Thoracic aorta (tissue), 2 donors: Measurements from ENCODE around the gene CYP4B1. TPM values are rescaled to one million over a fixed set of nuclear protein-coding genes. Genes with fewer than 3 reads are reported as not detected.

ENCODE experiments used
- ATAC-seq: fragments of 150-250 bp; one replicate; pipeline ENCODE4 v1.8.0; 2017; ENCODE audit warnings: low read depth; ENCODE audit not compliant: insufficient number of reproducible peaks, low FRiP score
- DNase-seq: peaks from one replicate; pipeline ENCODE4 v3.0.0-alpha.2; 2020; ENCODE audit warnings: low spot score
- H3K27ac ChIP-seq, 2 donors: fragments of 200-600 bp; sonication (generic); 1 replicate in 1 of 2; 2 replicates in 1 of 2; pipeline ENCODE4 v1.5.1; 2016; ENCODE audit warnings: mild to moderate bottlenecking in 2 of 2, moderate library complexity in 2 of 2
- H3K27me3 ChIP-seq: fragments of 200-600 bp; sonication (generic); replicated peaks from 2 replicates; pipeline ENCODE4 v1.6.0; 2016; ENCODE audit warnings: mild to moderate bottlenecking; ENCODE audit not compliant: insufficient read depth
- H3K36me3 ChIP-seq: fragments of 200-600 bp; sonication (generic); one replicate; pipeline ENCODE4 v1.5.1; 2016
- H3K4me1 ChIP-seq, 2 donors: fragments of 200-600 bp; sonication (generic); 1 replicate in 1 of 2; 2 replicates in 1 of 2; pipeline versions ENCODE4 v1.5.1 to v1.6.0; 2016; ENCODE audit warnings: low read depth in 2 of 2, mild to moderate bottlenecking in 1 of 2; ENCODE audit not compliant: control insufficient read depth in 1 of 2
- H3K4me3 ChIP-seq: fragments of 200-600 bp; sonication (generic); 2 replicates; pipeline ENCODE4 v1.5.1; 2016; ENCODE audit warnings: mild to moderate bottlenecking
- H3K9me3 ChIP-seq: fragments of 200-600 bp; sonication (generic); 2 replicates; pipeline ENCODE4 v1.5.1; 2016
- CTCF ChIP-seq: fragments of 200-600 bp; sonication (generic); IDR thresholded peaks from one replicate; pipeline ENCODE4 v1.5.1; 2019; ENCODE audit warnings: antibody characterized with exemption
- total RNA-seq, 2 donors: library from RNA; depleted of rRNA; stranded (reverse); fragments of >200 nt; gene quantifications; one replicate each; pipeline versions ENCODE4 v1.1.0 to v1.2.3, GENCODE V29; 2016

Gene CYP4B1
- total RNA-seq, 2 donors from 2014 or later, result 57.9 to 117 TPM

DNA sequence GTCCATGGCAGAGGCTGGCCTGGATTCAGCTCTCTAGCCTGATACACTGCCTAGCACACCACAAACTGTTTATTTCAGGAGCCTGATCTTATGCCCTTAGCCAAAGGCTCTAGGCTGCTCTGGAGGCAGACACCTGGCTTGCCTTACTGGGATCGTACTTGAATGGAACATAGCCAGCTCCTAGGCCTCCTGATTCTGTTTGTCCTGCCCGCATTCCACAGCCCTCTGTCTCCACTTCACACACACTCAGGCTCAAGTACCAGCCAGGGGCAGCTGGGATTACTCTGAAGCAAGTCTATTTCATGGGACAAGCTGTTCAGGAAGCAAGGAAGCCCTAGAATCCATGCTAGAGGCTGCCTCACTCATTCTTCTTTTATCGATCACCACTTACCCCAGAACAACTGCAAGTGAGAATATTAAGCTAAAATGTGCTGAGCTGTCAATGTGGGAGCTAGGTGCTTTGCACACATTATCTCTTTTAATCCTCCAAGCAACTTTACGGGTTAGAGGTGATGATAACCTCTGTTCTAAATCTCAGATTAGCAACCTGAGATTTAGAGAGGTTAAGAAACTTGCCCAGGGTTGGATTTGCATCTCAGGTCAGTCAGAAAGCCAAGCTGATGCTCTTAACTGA is 31.1 kb upstream of the CYP4B1 start:
- TF ChIP-seq CTCF, result no peak
- Histone ChIP-seq H3K27ac (no peak overlapping the region), H3K4me1 (no peaks in the 10 kb centered on the region), H3K36me3 (no peaks in the 10 kb centered on the region), H3K27me3 (no peaks in the 10 kb centered on the region), H3K9me3 (peaks cover 17% of the 10 kb centered on the region), H3K4me3 (no peak overlapping the region)
- DNase-seq (no peak), ATAC-seq (no peak)

DNA sequence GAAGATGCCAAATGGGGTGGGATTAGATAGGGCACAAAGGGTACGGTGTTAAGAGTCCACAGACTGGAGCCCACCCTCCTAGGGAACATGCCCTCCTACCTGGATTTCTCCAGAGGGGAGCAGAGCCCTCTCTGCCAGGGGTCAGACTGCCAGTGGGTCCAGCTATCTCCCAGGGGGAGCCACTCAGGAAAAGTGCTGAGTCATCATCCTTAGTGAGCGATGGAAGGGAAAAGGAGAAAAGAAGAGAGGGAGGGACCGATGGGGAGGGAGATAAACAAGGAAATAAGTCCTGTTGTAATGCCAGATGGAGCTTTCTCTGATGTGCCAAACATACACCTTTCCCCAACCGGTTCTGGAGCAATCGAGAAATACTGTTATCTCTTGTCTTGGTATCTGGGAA is 30.4 kb upstream of the CYP4B1 start:
- Histone ChIP-seq H3K4me3 (no peak overlapping the region), H3K36me3 (no peaks in the 10 kb centered on the region), H3K4me1 (no peaks in the 10 kb centered on the region), H3K27me3 (no peaks in the 10 kb centered on the region), H3K27ac (no peak overlapping the region), H3K9me3 (peaks cover 17% of the 10 kb centered on the region)
- DNase-seq (no peak), ATAC-seq (no peak)
- no peak for TF ChIP-seq CTCF

DNA sequence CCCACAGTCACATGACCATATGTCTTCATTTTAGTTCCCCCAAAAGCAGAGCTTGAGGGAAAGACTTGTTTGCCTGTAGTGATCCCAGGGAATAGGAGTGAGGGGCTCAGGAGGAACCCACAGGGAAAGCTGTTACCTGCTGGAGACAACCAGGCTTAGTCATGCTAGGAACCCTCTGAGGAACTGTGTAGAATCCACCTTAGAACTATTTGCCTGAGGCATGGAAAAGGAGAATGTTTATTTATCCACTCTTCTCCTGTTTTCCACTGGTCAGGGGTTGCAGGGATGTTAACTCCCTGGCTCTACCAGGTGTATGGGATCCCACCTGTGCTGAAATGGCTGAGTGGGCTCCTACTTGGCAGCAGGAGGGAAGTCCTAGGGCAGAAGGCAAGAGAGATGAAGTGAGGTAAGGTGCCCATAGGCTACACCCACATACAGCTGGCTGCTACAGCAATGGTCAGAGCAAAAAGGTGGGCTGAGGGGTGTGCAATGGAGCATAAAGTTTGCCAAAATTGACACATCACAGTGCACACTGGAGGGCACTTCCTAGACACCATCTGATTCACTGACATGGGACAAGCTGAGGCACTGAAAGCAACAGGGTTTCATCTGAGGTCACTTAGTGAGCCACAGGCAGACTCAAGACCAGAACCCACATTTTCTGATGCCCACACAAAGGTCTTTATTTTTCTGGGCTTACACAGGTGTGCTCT is 29.7 kb upstream of the CYP4B1 start:
- H3K4me1 ChIP-seq, result no peaks in the 10 kb centered on the region
- ATAC-seq (no peak), DNase-seq (no peak)
- H3K27me3 ChIP-seq, result no peaks in the 10 kb centered on the region
- no peak overlapping the region for H3K4me3 ChIP-seq
- H3K27ac ChIP-seq, result no peak overlapping the region
- H3K9me3 ChIP-seq, result peaks cover 17% of the 10 kb centered on the region
- no peak for TF ChIP-seq CTCF
- no peaks in the 10 kb centered on the region for H3K36me3 ChIP-seq

GRCh38 chr1:46770541-46770940 is 28.3 kb upstream of the CYP4B1 start:
- Histone ChIP-seq H3K27ac (no peak overlapping the region), H3K4me1 (no peaks in the 10 kb centered on the region), H3K27me3 (no peaks in the 10 kb centered on the region), H3K9me3 (peaks cover 17% of the 10 kb centered on the region), H3K4me3 (no peak overlapping the region), H3K36me3 (no peaks in the 10 kb centered on the region)
- no peak for DNase-seq
- ATAC-seq, result no peak
- TF ChIP-seq CTCF, result no peak

- no peaks in the 10 kb centered on the region for H3K36me3 ChIP-seq
- DNase-seq (no peak), ATAC-seq (no peak)
- no peak overlapping the region for H3K27ac ChIP-seq
- H3K4me1 ChIP-seq, result no peaks in the 10 kb centered on the region
- no peaks in the 10 kb centered on the region for H3K27me3 ChIP-seq
- no peak for TF ChIP-seq CTCF
- H3K9me3 ChIP-seq, result peaks cover 17% of the 10 kb centered on the region
- no peak overlapping the region for H3K4me3 ChIP-seq
These were observed 26.3 kb upstream of the CYP4B1 start for GRCh38 chr1:46772571-46772970.
